ENCODE results near the gene ANK2. TPM values are rescaled to one million over a fixed set of nuclear protein-coding genes. Genes with fewer than 3 reads are reported as not detected.

The ANK2 gene
- total and polyA plus RNA-seq, 2 experiments from 2014 or later, result 10.9 to 25.9 TPM

GRCh38 chr4:113270520-113271319 lies 221.3 kb downstream of the ANK2 start:
- H3K79me2 ChIP-seq (ENCODE audit: insufficient read depth), result no peaks in the 10 kb centered on the region

GRCh38 chr4:113272523-113272922 lies 223.1 kb downstream of the ANK2 start:
- no peak for DNase-seq
- no peaks in the 10 kb centered on the region for H3K36me3 ChIP-seq (ENCODE audit: low read depth)
- TF ChIP-seq EZH2phosphoT487 (IDR thresholded peaks at IDR 0.05; ENCODE audit: insufficient read depth, low read depth) (no peak), EZH2 (IDR thresholded peaks at IDR 0.05; ENCODE audit: insufficient read depth, poor library complexity, severe bottlenecking) (no peak)
- no peaks in the 10 kb centered on the region for H3K79me2 ChIP-seq (ENCODE audit: insufficient read depth)
- no peak overlapping the region for H3K27ac ChIP-seq
- H3K4me1 ChIP-seq (ENCODE audit: insufficient read depth), result peaks cover 15% of the 10 kb centered on the region
- H4K20me1 ChIP-seq (ENCODE audit: insufficient read depth), result no peaks in the 10 kb centered on the region
- no peak overlapping the region for H3K4me3 ChIP-seq
- in situ Hi-C loops (cut with MboI), result loop anchor here (10.0 kb wide), 1 partner anchor 158 kb away; no protein-coding TSS in a partner anchor
- H3K9me3 ChIP-seq (ENCODE audit: low read depth), result no peaks in the 10 kb centered on the region
- H3K27me3 ChIP-seq (replicated peaks; ENCODE audit: insufficient read depth), result no peaks in the 10 kb centered on the region
- no peaks in the 10 kb centered on the region for H3K9me2 ChIP-seq (ENCODE audit: insufficient read depth)
- no peak overlapping the region for H3K4me2 ChIP-seq (ENCODE audit: unreplicated experiment)
- H3K9ac ChIP-seq, result no peak overlapping the region
- no peak overlapping the region for H2AFZ ChIP-seq
- H3F3A ChIP-seq (ENCODE audit: insufficient read depth), result peaks cover 16% of the 10 kb centered on the region

More at GRCh38 chr4:113270520-113271319, 221.3 kb downstream of the ANK2 start:
- H3K4me2 ChIP-seq (ENCODE audit: unreplicated experiment), result no peak overlapping the region
- no peaks in the 10 kb centered on the region for H3K4me1 ChIP-seq (ENCODE audit: insufficient read depth)
- no peaks in the 10 kb centered on the region for H3K36me3 ChIP-seq (ENCODE audit: low read depth)
- 87 to 89% methylated on average over 7 of the region's 7 CpGs for WGBS, 2 experiments (ENCODE audit: low coverage in 1 of 2, low lambda C conversion rate in 2 of 2, missing lambda C conversion rate in 2 of 2)
- H3K9me2 ChIP-seq (ENCODE audit: insufficient read depth), result no peaks in the 10 kb centered on the region
- H3K27me3 ChIP-seq (replicated peaks; ENCODE audit: insufficient read depth), result no peaks in the 10 kb centered on the region
- no peak overlapping the region for H2AFZ ChIP-seq
- no peak overlapping the region for H3K9ac ChIP-seq
- TF ChIP-seq EZH2 (IDR thresholded peaks at IDR 0.05; ENCODE audit: insufficient read depth, poor library complexity, severe bottlenecking) (no peak), EZH2phosphoT487 (IDR thresholded peaks at IDR 0.05; ENCODE audit: insufficient read depth, low read depth) (no peak)
- no peak for DNase-seq
- no peak overlapping the region for H3K4me3 ChIP-seq
- H4K20me1 ChIP-seq (ENCODE audit: insufficient read depth), result no peaks in the 10 kb centered on the region
- no peak overlapping the region for H3K27ac ChIP-seq
- in situ Hi-C loops (cut with MboI), result loop anchor here (10.0 kb wide), 1 partner anchor 156 kb away; no protein-coding TSS in a partner anchor
- no peaks in the 10 kb centered on the region for H3K9me3 ChIP-seq (ENCODE audit: low read depth)
- H3F3A ChIP-seq (ENCODE audit: insufficient read depth), result no peaks in the 10 kb centered on the region

DNA sequence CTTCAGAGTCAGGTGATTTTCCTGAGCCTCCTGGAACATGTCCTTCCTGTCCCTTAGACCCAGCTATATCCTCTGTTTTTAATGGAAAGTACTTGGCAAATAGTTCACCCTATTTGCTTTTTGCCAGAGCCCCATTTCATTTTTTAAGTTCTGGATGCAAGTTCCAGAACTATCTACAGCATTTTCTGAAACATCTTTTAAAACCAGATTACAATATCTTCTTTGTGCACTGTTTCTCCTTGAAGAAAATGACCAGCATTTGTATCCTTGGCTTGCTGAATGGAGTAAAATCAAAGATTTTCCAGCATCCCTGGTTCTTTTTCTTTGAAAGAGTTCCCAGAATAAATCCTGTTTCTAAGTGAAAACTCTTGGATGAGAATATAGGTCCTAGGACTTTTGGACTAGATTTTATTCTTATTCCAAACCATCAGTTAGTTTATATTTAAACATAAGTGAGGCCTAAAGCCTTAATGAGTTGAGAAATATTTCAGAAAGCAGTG lies 224.3 kb downstream of the ANK2 start:
- Histone ChIP-seq H3K4me2 (ENCODE audit: unreplicated experiment) (no peak overlapping the region), H3K9me2 (ENCODE audit: insufficient read depth) (no peaks in the 10 kb centered on the region), H3K4me3 (no peak overlapping the region), H4K20me1 (ENCODE audit: insufficient read depth) (no peaks in the 10 kb centered on the region), H3K27ac (no peak overlapping the region), H3K9ac (no peak overlapping the region), H3K9me3 (ENCODE audit: low read depth) (no peaks in the 10 kb centered on the region), H3K4me1 (ENCODE audit: insufficient read depth) (peaks cover 15% of the 10 kb centered on the region), H2AFZ (no peak overlapping the region), H3F3A (ENCODE audit: insufficient read depth) (peaks cover 18% of the 10 kb centered on the region), H3K27me3 (replicated peaks; ENCODE audit: insufficient read depth) (no peaks in the 10 kb centered on the region), H3K36me3 (ENCODE audit: low read depth) (no peaks in the 10 kb centered on the region), H3K79me2 (ENCODE audit: insufficient read depth) (no peaks in the 10 kb centered on the region)
- in situ Hi-C loops (cut with MboI), result loop anchor here (10.0 kb wide), 1 partner anchor 159 kb away; no protein-coding TSS in a partner anchor
- TF ChIP-seq EZH2 (IDR thresholded peaks at IDR 0.05; ENCODE audit: insufficient read depth, poor library complexity, severe bottlenecking) (no peak), EZH2phosphoT487 (IDR thresholded peaks at IDR 0.05; ENCODE audit: insufficient read depth, low read depth) (no peak)
- DNase-seq, result no peak

DNA sequence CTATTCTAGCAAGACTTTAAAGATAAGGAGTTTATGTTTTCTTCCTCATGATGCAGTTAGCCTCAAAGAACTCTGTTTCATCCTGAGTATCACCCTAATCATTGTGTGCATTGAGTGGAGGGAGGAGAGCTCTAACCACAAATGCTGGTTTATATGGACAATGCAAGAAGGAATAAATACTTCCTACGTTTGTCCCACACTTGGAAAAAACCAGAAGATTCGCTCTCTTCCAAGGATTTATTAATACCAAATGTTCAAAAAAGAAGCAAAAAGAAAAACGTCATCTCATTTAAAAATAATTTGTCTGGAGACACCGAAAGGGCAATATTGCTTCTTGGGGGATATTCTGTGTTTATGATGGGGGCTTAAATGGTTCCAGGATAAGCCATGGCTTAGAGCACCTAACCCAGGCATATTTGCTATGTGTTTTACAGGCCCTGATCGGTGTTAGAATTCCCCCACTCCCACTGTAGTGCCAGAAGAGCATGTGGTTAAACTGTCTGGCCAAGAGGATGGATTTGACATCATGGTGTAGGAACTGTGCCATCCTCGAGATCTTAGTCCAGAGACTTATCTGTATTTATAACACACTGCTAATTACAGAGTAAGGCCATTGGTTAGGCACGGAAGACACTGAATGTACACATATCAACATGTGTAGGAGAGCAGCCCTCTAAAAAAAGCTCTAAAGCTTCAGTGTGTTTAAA lies 227.2 kb downstream of the ANK2 start:
- Histone ChIP-seq H3K27me3 (replicated peaks; ENCODE audit: insufficient read depth) (no peaks in the 10 kb centered on the region), H3K4me3 (no peak overlapping the region), H3K27ac (peak overlapping the region; percentile 55), H3K9me2 (ENCODE audit: insufficient read depth) (no peaks in the 10 kb centered on the region), H2AFZ (peak overlapping the region; percentile 29), H3K79me2 (ENCODE audit: insufficient read depth) (no peaks in the 10 kb centered on the region), H3K4me2 (ENCODE audit: unreplicated experiment) (peak overlapping the region; percentile 12), H4K20me1 (ENCODE audit: insufficient read depth) (no peaks in the 10 kb centered on the region), H3K9ac (peak overlapping the region; percentile 21; the same call in 1 of the 2 replicates), H3K36me3 (ENCODE audit: low read depth) (no peaks in the 10 kb centered on the region), H3K9me3 (ENCODE audit: low read depth) (no peaks in the 10 kb centered on the region), H3F3A (ENCODE audit: insufficient read depth) (peaks cover 18% of the 10 kb centered on the region), H3K4me1 (ENCODE audit: insufficient read depth) (peaks cover 15% of the 10 kb centered on the region)
- in situ Hi-C loops (cut with MboI), result loop anchor here (10.0 kb wide), 1 partner anchor 162 kb away; no protein-coding TSS in a partner anchor
- no peak for TF ChIP-seq EZH2 (IDR thresholded peaks at IDR 0.05; ENCODE audit: insufficient read depth, poor library complexity, severe bottlenecking)
- no peak for TF ChIP-seq EZH2phosphoT487 (IDR thresholded peaks at IDR 0.05; ENCODE audit: insufficient read depth, low read depth)
- peak; percentile 53 for DNase-seq
- WGBS, 2 experiments (ENCODE audit: low coverage in 1 of 2, low lambda C conversion rate in 2 of 2, missing lambda C conversion rate in 2 of 2), result 9 to 11% methylated on average over 7 of the region's 7 CpGs

All from GM23248 (cell line).